NCI-H69 (cell line): Measurements from ENCODE around the gene NT5DC3.
"Not testable (repeated sequence)": the region's sequence is repeated elsewhere in the genome, so short reads cannot be mapped to it uniquely, and the experiment has no call there.

Experiments
- DNase-seq: peaks from one replicate; lab custom pipeline; 2025; lab: John Stamatoyannopoulos, UW

Gene NT5DC3

DNA sequence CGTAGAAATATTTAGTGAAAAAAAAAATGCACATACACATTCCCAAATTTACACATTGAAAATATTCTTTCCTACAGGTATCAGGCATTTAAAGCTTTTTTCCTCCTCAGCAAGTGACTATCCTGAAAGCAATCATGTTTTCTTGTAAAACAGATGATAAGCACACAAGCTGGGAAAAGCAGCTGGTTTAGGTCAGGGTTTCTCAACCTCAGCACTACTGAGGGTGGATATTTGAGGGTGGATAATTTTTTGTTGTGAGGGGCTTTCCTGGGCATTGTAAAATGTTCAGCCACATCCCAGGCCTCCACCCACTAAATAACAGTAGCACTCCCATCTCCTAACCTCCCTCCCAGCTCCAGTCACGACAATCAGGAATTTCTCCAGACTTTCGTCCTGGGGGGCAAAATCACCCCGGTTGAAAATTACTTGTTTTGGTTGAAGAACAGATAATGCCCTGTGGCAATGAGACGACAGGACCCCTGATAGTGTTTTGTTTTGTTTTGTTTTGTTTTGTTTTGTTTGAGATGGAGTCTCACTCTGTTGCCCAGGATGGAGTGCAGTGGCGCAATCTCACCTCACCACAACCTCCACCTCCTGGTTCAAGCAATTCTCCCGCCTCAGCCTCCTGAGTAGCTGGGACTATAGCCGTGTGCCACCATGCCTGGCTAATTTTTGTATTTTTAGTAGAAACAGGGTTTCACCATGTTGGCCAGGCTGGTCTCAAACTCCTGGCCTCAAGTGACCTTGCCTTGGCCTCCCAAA is 15.0 kb upstream of the NT5DC3 start:
- no peak for DNase-seq

DNA sequence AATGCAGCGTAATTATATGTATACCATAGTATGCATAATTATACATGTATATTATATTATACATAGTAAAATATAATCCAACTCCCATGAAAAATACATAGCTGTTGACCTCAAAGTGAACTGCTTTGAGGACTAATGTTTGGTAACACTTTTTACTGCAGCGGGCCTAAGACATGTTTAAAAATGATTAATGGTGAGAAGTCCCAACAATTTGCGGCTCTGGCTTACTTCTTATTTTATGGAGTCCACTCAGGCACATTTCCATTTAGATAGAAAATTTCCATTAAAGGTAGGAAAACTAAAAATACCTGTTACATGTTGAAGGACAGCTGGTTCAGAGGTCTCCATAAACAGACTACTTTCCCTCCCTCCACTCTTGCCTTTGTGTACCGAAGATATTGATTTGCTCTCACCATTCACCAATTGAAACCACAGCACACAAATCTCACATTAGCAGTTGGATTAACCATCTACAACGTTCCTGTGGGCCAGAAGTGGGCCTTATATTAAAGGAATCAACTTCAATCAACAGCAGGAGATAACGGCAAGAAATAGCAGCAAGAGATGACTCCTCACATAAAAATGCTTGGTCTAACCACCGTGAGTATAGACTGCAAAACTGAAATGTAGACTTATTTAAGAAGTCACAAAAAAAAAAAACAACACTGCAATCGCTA is 14.1 kb upstream of the NT5DC3 start:
- no peak for DNase-seq

DNA sequence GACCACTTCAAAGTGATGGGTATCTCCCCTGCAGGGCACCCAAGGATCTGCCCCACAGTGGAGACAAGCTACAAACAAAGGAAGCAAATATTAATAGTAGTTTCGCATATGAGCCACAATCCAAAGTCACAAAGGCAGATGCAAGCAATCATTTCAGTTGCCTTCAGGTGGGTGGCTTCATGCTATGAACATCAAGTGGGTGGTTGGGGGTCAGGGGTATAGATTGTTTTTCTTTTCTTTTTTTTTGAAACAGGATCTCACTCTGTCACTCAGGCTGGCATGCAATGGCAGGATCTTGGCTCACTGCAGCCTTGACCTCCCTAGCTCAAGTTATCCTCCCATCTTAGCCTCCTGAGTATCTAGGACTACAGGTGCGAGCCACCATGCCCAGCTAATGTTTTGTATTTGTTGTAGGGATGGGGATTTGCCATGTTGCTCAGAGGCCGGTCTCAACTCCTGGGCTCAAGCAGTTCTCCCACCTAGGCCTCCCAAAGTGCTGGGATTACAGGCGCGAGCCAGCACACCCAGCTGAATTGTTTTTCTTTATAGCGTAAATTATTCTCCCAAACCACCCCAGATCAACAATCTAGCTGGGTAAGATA is 13.4 kb upstream of the NT5DC3 start:
- DNase-seq, result peak; percentile 28

DNA sequence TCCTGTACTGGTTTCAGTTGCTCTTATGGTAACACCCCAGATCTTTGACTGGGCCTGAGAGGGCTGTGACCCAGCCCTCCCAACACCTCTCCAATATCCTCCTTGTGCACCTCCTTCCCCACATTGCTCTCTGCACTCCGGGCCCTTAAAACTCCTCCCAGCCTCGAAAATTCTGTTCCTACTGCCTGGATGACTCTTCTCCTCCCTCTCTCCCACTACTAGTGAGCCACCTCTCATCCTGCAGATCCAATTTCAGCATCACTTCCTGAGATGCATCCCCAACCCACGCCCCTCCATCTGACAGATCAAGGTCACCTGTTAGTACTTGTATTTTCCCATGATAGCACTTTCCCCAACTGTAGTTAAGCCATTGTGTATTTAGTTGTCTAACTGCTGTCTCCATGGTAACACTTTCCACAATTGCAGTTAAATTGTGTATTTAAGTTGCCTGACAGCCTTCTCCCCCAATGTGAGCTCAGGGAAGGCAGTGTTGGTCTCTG is 11.5 kb upstream of the NT5DC3 start:
- peak; percentile 94 for DNase-seq

DNA sequence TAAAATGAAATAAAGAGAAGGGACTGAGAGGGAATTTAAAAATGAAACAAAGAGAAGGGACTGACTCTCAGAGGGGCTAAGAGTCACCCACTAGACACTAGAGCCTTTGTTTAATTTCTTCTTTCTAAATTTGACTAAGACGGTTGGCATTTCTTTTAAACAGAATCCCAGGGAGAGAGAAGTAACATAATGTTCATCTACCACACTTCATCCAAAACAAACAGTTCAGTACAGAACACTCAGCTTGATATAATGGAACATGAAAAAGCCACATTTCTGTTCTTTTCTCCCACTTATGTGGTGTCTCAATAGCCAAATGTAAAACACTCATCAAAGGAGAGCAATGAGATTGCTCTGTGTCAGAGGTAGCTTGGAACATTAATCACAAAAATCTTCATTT is 10.1 kb upstream of the NT5DC3 start:
- no peak for DNase-seq

DNA sequence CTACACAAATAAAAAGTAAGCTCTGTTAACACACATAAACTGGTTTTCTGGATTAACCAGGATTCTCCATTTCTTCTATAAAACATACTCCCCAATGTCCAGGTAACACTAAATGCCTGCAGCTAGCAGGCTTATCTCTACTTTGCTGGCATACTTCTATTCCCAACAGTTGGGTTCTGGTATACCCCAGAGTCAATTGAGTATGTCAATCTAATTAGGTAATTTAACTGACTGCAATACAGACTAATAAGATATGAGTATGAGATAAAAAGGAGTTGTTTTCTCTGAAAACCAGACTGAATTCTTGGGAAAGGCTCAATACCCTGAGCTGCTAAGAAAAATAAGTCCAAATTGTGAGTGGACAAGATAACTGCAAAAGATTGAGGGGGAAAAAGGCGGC is 9.4 kb upstream of the NT5DC3 start:
- no peak for DNase-seq

DNA sequence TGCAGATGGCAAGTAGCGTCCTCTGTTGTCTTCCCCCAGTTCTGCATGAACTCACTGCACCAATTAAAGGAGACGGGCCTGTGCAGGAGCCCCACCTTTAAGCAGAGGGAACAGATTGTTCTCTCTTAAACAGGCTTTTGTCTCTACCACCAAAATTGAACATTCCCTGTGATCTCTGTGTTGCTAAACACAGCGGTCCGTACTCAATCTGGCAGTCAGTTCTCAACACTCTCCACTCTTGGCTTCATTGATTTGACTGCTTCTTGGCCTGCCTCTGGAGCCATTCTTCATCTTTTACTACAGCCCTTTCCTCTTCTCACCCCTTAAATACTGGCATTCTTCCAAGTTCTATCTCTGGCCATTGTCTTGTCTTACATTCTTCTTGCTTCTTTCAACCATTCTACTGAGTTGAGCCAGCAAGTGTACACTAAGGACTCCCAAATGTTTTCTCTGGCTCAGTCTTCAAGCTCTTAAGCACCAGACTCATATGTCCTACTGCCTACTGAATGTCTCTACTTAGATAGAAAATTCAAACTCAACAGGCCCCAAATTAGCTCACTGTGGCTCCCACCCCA is 8.0 kb upstream of the NT5DC3 start:
- DNase-seq, result peak; percentile 17

DNA sequence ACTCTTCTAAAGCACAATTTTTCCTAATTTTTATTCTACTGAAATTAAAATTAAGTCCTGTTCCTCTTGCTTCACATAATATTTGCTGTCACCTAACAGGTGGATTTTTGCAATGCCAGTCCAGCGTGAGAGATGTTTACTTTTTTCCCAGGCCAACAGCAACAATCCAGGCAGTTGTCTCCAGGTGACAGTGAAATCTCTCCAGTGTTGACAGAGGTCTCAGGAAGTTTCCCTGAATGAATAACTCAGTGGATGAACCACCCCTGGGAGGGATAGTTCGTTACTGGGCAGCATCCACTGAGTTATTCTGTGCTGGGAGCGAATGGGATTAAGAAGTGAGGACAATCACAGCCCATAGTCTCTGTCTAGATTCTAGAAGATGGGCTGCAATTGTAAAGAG is 7.1 kb upstream of the NT5DC3 start:
- DNase-seq, result peak; percentile 56

DNA sequence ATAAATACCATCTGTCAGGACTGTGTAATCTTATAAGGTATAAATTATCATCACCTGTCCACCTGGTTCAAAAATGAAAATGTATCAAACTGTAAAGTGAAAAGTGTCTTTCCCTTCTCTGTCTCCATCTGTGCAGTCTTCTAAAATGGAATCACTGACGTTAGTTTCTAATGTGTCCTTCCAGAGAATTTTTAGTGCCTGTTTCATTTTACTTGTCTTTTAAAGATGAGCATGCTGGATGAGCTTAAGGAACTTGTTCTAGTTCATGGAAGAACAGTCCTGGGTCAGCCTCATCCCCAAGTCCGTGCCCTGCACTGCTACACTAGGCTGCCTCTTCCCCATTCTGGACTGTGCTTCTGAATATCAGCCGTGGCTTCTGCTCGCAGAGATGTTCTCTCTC is 5.4 kb upstream of the NT5DC3 start:
- peak; percentile 33 for DNase-seq

DNA sequence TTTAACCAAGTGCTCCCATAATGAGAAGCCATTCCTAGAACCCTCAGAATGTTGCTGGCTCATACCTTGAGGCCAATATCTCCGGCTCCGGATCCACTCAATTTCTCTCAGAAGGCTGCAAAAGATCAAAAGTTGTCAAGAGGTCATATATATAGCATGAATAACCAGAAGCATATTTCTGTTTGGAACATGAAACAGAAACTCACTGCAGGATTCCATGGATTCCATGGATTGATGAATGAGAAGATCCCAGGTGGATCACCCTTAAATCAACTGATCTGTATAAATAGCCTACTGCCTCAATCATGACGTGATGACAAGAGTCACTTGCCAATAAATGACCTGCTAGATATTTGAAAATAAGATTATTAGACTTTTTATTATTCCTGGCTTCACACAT is 3.3 kb upstream of the NT5DC3 start:
- no peak for DNase-seq

DNA sequence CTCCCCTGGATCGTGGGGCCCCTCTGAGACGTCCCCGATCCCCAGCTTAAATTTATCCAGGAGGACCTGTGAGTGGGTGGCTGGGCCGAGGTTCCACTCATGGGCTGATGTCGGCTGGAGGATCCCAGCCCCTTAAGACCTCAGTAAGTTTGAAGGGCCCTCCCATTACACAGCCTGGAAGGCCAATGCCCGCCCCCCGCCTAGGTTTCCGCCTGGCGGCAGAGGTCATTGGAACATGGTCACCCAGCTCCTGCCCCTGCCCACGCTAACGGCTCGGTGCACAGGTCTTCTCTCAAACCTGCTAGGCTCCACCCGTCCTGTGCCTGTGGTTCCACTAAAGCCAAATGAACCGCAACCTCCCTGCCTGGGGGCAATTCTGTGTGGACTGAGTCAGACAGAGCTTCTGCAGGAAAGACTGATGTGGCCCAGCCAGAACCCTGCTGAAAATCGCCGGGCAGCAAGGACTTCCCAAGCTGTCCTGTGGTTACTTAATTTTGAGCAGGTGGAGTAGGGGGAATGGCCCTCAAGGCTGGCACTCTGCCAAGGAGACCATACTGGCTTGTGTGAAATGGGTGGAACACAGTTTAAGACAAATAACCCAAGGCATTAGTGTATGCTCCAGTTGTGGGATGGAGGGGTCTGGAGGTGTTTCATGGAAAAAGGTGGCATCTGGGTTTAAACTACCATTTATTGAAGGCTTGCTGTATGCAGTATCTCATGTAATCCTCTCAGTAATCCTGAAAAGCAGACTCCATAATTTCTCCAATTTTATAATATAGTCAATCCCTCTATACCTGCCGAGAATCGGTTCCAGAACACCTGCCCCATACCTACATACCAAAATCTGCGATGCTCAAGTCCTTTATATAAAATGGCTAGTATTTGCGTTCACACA is 903 bp upstream of the NT5DC3 start:
- peak; percentile 98 for DNase-seq

DNA sequence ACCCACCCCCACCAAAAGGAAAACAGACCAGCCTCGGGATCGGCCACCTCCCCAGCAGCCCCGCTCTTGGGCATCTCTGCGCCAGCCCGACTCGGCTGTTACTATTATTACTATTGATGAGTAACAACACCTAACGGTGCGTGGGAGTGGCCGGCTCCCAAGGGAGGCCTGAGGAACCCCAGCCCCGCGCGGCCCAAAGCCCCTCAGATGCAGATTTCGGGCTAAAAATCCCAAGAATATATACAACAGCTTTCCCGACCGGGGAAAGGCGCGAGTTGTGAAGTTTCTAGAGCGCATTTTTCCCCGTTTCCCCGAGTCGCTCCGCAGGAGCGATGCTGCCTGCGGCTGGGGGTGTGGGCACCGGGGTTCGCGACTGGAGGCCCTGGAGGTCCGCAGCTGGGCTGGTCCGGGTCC is 565 bp downstream of the NT5DC3 start:
- DNase-seq, result peak; percentile 72

DNA sequence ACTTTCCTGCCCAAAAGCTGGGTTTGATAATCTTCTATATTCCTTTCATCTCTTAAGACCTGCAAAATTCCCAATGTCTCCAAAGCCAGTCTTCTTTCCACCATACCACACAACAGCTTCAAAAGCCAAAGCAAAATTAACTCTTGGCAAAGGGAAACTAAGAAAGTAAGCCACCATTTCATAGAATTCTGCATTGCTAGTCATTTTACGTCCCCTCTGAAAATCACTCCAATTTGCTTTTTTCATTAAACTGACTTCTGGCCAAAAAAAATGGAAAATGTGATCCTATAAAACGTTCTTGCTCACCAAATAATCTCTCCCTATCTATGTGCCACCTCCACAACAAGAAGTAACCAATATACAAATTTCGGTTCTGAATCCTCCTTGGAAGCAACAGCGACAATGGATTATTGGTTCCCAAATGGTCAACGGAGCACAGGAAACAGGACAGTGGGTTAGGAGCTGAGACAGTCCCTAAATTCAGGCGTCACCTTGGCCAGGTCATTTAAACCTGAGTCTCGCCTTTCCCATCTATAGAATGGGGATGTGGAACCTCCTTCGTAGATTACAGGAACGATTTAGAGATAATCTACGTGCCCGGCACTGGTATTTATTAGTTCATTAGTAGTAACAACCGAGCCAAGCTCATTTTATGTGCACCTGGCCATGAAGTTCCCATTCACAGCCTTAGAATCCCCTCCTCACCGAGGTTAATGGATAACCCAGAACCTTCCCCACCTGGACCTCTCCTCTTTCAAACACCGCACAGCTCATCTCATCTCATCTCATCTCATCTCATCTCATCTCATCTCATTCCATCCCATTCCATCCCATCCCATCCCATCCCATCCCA is 1.2 kb downstream of the NT5DC3 start:
- DNase-seq, result peak; percentile 34

DNA sequence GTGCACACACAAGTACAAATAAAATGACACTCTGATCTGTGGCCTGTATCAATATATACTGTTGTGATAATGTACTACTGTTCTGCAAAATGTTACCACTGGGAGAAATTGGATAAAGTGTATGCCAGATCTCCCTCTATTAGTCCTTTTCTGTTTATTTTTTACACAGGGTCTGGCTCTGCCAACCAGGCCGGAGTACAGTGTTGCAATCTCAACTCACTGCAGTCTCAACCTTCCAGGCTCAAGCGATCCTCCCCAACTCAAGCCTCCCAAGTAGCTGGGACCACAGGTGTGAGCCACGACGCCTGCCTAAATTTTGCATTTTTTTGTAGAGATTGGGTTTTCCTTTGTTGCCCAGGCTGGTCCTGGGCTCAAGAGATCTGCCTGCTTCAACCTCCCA is 1.9 kb downstream of the NT5DC3 start:
- no peak for DNase-seq

DNA sequence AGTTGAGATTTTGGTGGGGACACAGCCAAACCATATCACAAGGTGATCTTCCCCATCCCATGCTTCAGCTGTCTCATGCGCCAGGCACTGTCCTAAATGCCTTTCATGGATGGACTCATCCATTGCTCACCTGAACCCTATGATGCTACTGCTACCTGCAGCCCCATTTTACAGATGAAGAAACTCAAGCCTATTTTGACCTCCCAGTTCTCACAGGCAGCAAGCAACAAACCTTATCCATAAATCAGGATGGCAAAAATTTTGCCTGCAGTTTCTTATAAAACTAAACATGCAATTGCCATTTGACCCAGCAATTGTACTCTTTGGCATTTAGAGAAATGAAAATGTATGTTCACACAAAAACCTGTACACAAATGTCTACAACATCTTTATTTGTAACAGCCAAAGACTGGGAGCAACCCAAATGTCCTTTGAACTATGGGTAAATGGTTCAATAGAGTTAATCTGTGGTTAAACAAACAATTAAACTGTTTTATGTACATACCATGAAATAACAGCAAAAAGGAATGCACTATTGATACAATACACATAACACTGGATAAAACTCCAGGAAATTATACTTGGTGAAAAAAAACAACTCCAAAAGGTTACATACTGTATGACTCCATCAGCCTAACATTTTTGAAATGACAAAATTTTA is 2.6 kb downstream of the NT5DC3 start:
- DNase-seq, result no peak

DNA sequence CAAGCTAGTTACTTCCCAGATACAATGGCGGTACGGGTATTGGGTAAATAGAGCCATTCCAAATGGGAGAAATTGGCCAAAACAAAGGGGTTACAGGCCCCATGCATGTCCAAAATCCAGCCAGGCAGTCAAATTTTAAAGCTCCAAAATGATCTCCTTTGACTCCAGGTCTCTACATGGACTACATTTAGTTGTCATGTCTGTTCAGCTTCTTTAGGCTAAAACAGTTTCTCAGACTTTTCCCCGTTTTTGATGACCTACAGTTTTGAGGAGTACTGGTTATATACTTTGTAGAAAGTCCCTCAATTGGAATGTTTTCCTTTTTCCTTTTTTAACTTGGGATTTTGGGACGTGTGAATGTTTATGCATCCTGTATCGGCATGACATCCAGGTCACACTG is 4.7 kb downstream of the NT5DC3 start:
- no peak for DNase-seq

DNA sequence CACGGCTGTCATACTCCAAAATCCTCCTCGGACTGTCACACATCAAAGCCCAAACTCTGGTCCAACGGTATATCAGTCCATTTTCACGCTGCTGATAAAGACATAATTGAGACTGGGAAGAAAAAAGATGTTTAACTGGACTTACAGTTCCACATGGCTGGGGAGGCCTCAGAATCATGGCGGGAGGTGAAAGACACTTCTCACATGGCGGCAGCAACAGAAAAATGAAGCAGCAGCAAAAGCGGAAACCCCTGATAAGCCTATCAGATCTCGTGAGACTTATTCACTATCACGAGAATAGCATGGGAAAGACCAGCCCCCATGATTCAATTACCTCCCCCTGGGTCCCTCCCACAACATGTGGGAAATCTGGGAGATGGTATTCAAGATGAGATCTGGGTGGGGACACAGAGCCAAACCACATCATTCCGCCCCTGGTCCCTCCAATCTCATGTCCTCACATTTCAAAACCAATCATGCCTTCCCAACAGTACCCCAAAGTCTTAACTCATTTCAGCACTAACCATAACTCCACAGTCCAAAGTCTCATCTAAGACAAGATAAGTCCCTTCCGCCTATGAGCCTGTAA is 5.2 kb downstream of the NT5DC3 start:
- not testable (repeated sequence) for DNase-seq

DNA sequence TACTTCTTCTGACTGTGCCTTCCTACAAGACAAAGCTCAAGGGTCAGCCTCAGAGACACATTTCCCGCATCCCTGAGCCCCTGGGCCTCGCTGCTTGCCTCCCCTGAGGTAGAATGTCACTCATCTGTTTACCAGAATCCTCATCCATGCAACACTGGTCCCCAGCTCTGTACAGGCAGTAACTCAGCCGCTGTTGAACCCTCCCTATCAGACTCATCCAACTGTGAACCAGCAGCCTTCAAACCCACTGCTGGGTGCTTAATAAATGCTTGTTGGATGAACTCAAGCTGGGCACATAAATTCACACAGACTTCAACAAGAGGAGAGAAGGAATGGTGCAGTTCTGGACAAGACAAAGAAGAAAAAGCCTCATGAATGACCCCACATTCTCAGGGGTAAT is 6.1 kb downstream of the NT5DC3 start:
- peak; percentile 27 for DNase-seq

DNA sequence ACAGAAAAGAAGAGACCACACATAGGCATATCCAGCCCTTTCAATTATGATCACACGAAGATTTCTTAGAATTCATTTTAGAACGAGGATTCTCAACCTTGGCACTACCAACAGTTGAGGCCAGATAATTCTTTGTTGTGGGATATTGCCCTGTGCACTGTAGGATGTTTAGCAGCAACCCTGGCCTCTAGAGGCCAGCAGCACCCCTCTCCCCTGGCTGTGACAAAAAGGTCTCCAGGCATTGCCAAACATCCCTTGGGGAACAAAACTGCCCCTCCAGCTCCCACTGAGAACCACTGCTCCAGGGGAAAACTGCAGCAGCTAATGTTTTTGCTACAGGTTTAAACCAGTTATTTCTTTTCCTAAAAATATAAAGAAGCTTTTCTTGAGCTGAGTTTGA is 7.1 kb downstream of the NT5DC3 start:
- DNase-seq, result peak; percentile 24
